ENCODE data around the gene OR4D1. TPM values are rescaled to one million over a fixed set of nuclear protein-coding genes. Genes with fewer than 3 reads are reported as not detected.
A peak's percentile ranks its signal among the peaks of the same experiment; 100 is the strongest.

Gene OR4D1
- total RNA-seq, 1 experiment from 2014 or later = not detected

- peaks cover 12% of the 10 kb centered on the region for H3K4me1 ChIP-seq (ENCODE audit: insufficient read depth, low read length, poor library complexity, severe bottlenecking)
- no peak for DNase-seq (ENCODE audit: low spot score)
- POLR2A ChIA-PET (ENCODE audit: low non-redundant PET) = no interaction called here
- H3K4me3 ChIP-seq (ENCODE audit: low read depth, low read length, poor library complexity, severe bottlenecking) = no peak within 1 kb of the TSS
- BruUV-seq (replicated peaks) = no TSS peak
- no peaks in the 10 kb centered on the region for H3K9me3 ChIP-seq (ENCODE audit: low read depth, low read length, poor library complexity, severe bottlenecking)
- no peaks in the 10 kb centered on the region for H3K36me3 ChIP-seq (ENCODE audit: insufficient read depth, low read length, poor library complexity, severe bottlenecking)
- intact Hi-C loops (cut with micrococcal nuclease; ENCODE audit: unreplicated experiment) = no loop called here
- H3K27me3 ChIP-seq (replicated peaks; ENCODE audit: insufficient read depth, low read depth, low read length, poor library complexity) = peaks cover 6% of the 10 kb centered on the region
- CTCF ChIA-PET = no interaction called here
- TF ChIP-seq CTCF (conservative IDR thresholded peaks at IDR 0.05; ENCODE audit: low read depth, low read length) = no peak
- H3K27ac ChIP-seq (ENCODE audit: low read depth, low read length, poor library complexity, severe bottlenecking) = no peak within 1 kb of the TSS
Observed at GRCh38 chr17:58192612-58193011, 44.4 kb downstream of the OR4D1 start, which contains the start of gene EPX. TSS of gene EPX (plus strand) at chr17:58192726. CDS start at chr17:58192847, 121 bp downstream.

- H3K27ac ChIP-seq (ENCODE audit: low read depth, low read length, poor library complexity, severe bottlenecking) = no peak overlapping the region
- H3K9me3 ChIP-seq (ENCODE audit: low read depth, low read length, poor library complexity, severe bottlenecking) = no peaks in the 10 kb centered on the region
- no TSS peak for BruUV-seq (replicated peaks)
- no peak for DNase-seq (ENCODE audit: low spot score)
- H3K27me3 ChIP-seq (replicated peaks; ENCODE audit: insufficient read depth, low read depth, low read length, poor library complexity) = peaks cover 6% of the 10 kb centered on the region
- peaks cover 12% of the 10 kb centered on the region for H3K4me1 ChIP-seq (ENCODE audit: insufficient read depth, low read length, poor library complexity, severe bottlenecking)
- no peak overlapping the region for H3K4me3 ChIP-seq (ENCODE audit: low read depth, low read length, poor library complexity, severe bottlenecking)
- TF ChIP-seq CTCF (conservative IDR thresholded peaks at IDR 0.05; ENCODE audit: low read depth, low read length) = 0 out of 2 replicates have a peak, but pooled peaks have one; percentile 21
- no peak for TF ChIP-seq EZH2 (IDR thresholded peaks at IDR 0.05; ENCODE audit: borderline replicate concordance, low read depth, low read length, poor library complexity, severe bottlenecking)
- POLR2A ChIA-PET (ENCODE audit: low non-redundant PET) = no interaction called here
- H3K36me3 ChIP-seq (ENCODE audit: insufficient read depth, low read length, poor library complexity, severe bottlenecking) = no peaks in the 10 kb centered on the region
- intact Hi-C loops (cut with micrococcal nuclease; ENCODE audit: unreplicated experiment) = no loop called here
- CTCF ChIA-PET = no interaction called here
Observed at GRCh38 chr17:58193641-58194255, 45.6 kb downstream of the OR4D1 start.

GRCh38 chr17:58195518-58196123 lies 47.4 kb downstream of the OR4D1 start:
- intact Hi-C loops (cut with micrococcal nuclease; ENCODE audit: unreplicated experiment) = no loop called here
- TF ChIP-seq EZH2 (IDR thresholded peaks at IDR 0.05; ENCODE audit: borderline replicate concordance, low read depth, low read length, poor library complexity, severe bottlenecking) (no peak), CTCF (conservative IDR thresholded peaks at IDR 0.05; ENCODE audit: low read depth, low read length) (no peak)
- POLR2A ChIA-PET (ENCODE audit: low non-redundant PET) = no interaction called here
- CTCF ChIA-PET = no interaction called here
- Histone ChIP-seq H3K27ac (ENCODE audit: low read depth, low read length, poor library complexity, severe bottlenecking) (no peak overlapping the region), H3K27me3 (replicated peaks; ENCODE audit: insufficient read depth, low read depth, low read length, poor library complexity) (peaks cover 10% of the 10 kb centered on the region), H3K36me3 (ENCODE audit: insufficient read depth, low read length, poor library complexity, severe bottlenecking) (no peaks in the 10 kb centered on the region), H3K4me3 (ENCODE audit: low read depth, low read length, poor library complexity, severe bottlenecking) (no peak overlapping the region), H3K4me1 (ENCODE audit: insufficient read depth, low read length, poor library complexity, severe bottlenecking) (no peaks in the 10 kb centered on the region), H3K9me3 (ENCODE audit: low read depth, low read length, poor library complexity, severe bottlenecking) (no peaks in the 10 kb centered on the region)
- DNase-seq (ENCODE audit: low spot score) = no peak
- no TSS peak for BruUV-seq (replicated peaks)
